OCI-LY3 (cell line): ENCODE measurements around the gene CHKB.

Experiments used
- H2AFZ ChIP-seq: fragments of 200-600, 300-600 bp; shearing (Covaris generic); 2 replicates; pipeline ENCODE4 v1.6.0; 2014; ENCODE audit warnings: antibody characterized with exemption, low read depth, low read length
- H3K27ac ChIP-seq: fragments of 200-600, 300-600 bp; sonication (generic); 2 replicates; pipeline ENCODE4 v1.5.1; 2014; ENCODE audit warnings: mild to moderate bottlenecking, low read length, moderate library complexity, mixed read lengths
- H3K27me3 ChIP-seq: fragments of 200-600, 300-600 bp; sonication (generic); 2 replicates; pipeline ENCODE4 v1.6.1; 2014; ENCODE audit warnings: low read depth, low read length, mixed read lengths
- H3K36me3 ChIP-seq: fragments of 200-600, 300-600 bp; sonication (generic); replicated peaks from 2 replicates; pipeline ENCODE3; 2014; ENCODE audit warnings: low read depth, low read length, mixed read lengths
- H3K4me1 ChIP-seq: fragments of 300-600, 200-600 bp; sonication (generic); 2 replicates; pipeline ENCODE4 v1.6.1; 2014; ENCODE audit warnings: low read length, mixed read lengths
- H3K4me2 ChIP-seq: fragments of 200-600, 300-600 bp; sonication (generic); 2 replicates; pipeline ENCODE4 v1.6.1; 2014; ENCODE audit warnings: low read length, mixed read lengths
- H3K4me3 ChIP-seq: fragments of 300-600, 200-600 bp; sonication (generic); 2 replicates; pipeline ENCODE4 v1.5.1; 2014; ENCODE audit warnings: antibody characterized with exemption, mild to moderate bottlenecking, low read length, moderate library complexity
- H3K79me2 ChIP-seq: fragments of 300-600, 200-600 bp; shearing (Covaris generic); 2 replicates; pipeline ENCODE4 v1.6.1; 2014; ENCODE audit warnings: mild to moderate bottlenecking, low read length, mixed read lengths
- H3K9ac ChIP-seq: fragments of 300-600, 200-600 bp; shearing (Covaris generic); 2 replicates; pipeline ENCODE4 v1.6.0; 2014; ENCODE audit warnings: mild to moderate bottlenecking, low read length, moderate library complexity
- H3K9me3 ChIP-seq: fragments of 200-600, 300-600 bp; shearing (Covaris generic); 2 replicates; pipeline ENCODE4 v1.6.1; 2014; ENCODE audit warnings: low read length, mixed read lengths; ENCODE audit not compliant: insufficient read depth
- H4K20me1 ChIP-seq: fragments of 200-600, 300-600 bp; sonication (generic); 2 replicates; pipeline ENCODE4 v1.6.1; 2016; ENCODE audit warnings: low read length, mixed read lengths; ENCODE audit not compliant: insufficient read depth
- CTCF ChIP-seq: fragments of 200-600, 300-600 bp; sonication (generic); IDR thresholded peaks from 2 replicates; pipeline ENCODE4 v1.5.1; 2014; ENCODE audit warnings: antibody characterized with exemption, low read length, low read depth
- EZH2phosphoT487 ChIP-seq: fragments of 200-600 bp; shearing (Covaris generic); IDR thresholded peaks from 2 replicates; pipeline ENCODE4 v1.6.1; 2018; ENCODE audit warnings: antibody characterized with exemption, mixed run types, low read depth

Gene CHKB

GRCh38 chr22:50551160-50551752 lies 31.4 kb downstream of the CHKB start:
- Histone ChIP-seq H3K4me2 (no peak overlapping the region), H3K9ac (no peak overlapping the region), H3K4me1 (no peaks in the 10 kb centered on the region), H3K27me3 (no peaks in the 10 kb centered on the region), H2AFZ (no peak overlapping the region), H3K79me2 (no peaks in the 10 kb centered on the region), H3K4me3 (no peak overlapping the region), H3K27ac (no peak overlapping the region), H3K9me3 (no peaks in the 10 kb centered on the region), H3K36me3 (no peaks in the 10 kb centered on the region), H4K20me1 (no peaks in the 10 kb centered on the region)
- TF ChIP-seq CTCF, result no peak
- no peak for TF ChIP-seq EZH2phosphoT487

- H4K20me1 ChIP-seq, result no peaks in the 10 kb centered on the region
- no peak overlapping the region for H3K9ac ChIP-seq
- TF ChIP-seq EZH2phosphoT487 (no peak), CTCF (no peak)
- no peaks in the 10 kb centered on the region for H3K36me3 ChIP-seq
- H3K4me1 ChIP-seq, result no peaks in the 10 kb centered on the region
- no peak overlapping the region for H3K4me3 ChIP-seq
- no peak overlapping the region for H2AFZ ChIP-seq
- H3K4me2 ChIP-seq, result no peak overlapping the region
- no peaks in the 10 kb centered on the region for H3K27me3 ChIP-seq
- H3K79me2 ChIP-seq, result no peaks in the 10 kb centered on the region
- no peak overlapping the region for H3K27ac ChIP-seq
- no peaks in the 10 kb centered on the region for H3K9me3 ChIP-seq
These were observed 32.3 kb downstream of the CHKB start for GRCh38 chr22:50550395-50550794.

- no peak overlapping the region for H3K4me2 ChIP-seq
- H3K9me3 ChIP-seq, result no peaks in the 10 kb centered on the region
- H3K9ac ChIP-seq, result no peak overlapping the region
- no peaks in the 10 kb centered on the region for H3K36me3 ChIP-seq
- H2AFZ ChIP-seq, result no peak overlapping the region
- no peaks in the 10 kb centered on the region for H4K20me1 ChIP-seq
- H3K27ac ChIP-seq, result no peak overlapping the region
- H3K27me3 ChIP-seq, result no peaks in the 10 kb centered on the region
- no peak for TF ChIP-seq EZH2phosphoT487
- no peak for TF ChIP-seq CTCF
- peaks cover 10% of the 10 kb centered on the region for H3K4me1 ChIP-seq
- H3K4me3 ChIP-seq, result no peak overlapping the region
- H3K79me2 ChIP-seq, result no peaks in the 10 kb centered on the region
These were observed 33.5 kb downstream of the CHKB start for GRCh38 chr22:50548921-50549790.

- no peak overlapping the region for H2AFZ ChIP-seq
- H3K9me3 ChIP-seq, result no peaks in the 10 kb centered on the region
- no peak overlapping the region for H3K4me2 ChIP-seq
- H3K9ac ChIP-seq, result no peak overlapping the region
- no peaks in the 10 kb centered on the region for H3K36me3 ChIP-seq
- no peak overlapping the region for H3K27ac ChIP-seq
- no peaks in the 10 kb centered on the region for H3K79me2 ChIP-seq
- no peaks in the 10 kb centered on the region for H4K20me1 ChIP-seq
- H3K27me3 ChIP-seq, result no peaks in the 10 kb centered on the region
- no peak overlapping the region for H3K4me3 ChIP-seq
- no peak for TF ChIP-seq CTCF
- no peak for TF ChIP-seq EZH2phosphoT487
- peaks cover 18% of the 10 kb centered on the region for H3K4me1 ChIP-seq
These were observed 34.4 kb downstream of the CHKB start for GRCh38 chr22:50548040-50548920.
